WTC11 (cell line): ENCODE measurements around the gene ERBB4.

Experiments
- CREB1 ChIP-seq: sonication (generic); formaldehyde crosslinking; IDR thresholded peaks from 2 replicates; pipeline ENCODE4 v1.8.0; 2023; ENCODE audit warnings: mild to moderate bottlenecking, missing genetic modification reagents
- CTCF ChIP-seq: fragments of 200-600 bp; IDR thresholded peaks from 2 replicates; pipeline ENCODE4 v1.8.0; 2022; ENCODE audit warnings: antibody characterized with exemption
- FOXP4 ChIP-seq: sonication (generic); formaldehyde crosslinking; IDR thresholded peaks from 2 replicates; pipeline ENCODE4 v1.8.0; 2022; ENCODE audit warnings: mild to moderate bottlenecking, missing genetic modification reagents
- MXD4 ChIP-seq: fragments of 250-450 bp; sonication (Bioruptor Pico); IDR thresholded peaks from 2 replicates; pipeline ENCODE4 v1.8.0; 2021; ENCODE audit warnings: mild to moderate bottlenecking, moderate library complexity, borderline replicate concordance
- STAT6 ChIP-seq: sonication (generic); formaldehyde crosslinking; conservative IDR thresholded peaks from 2 replicates; pipeline ENCODE4 v1.8.1; 2023; ENCODE audit warnings: mild to moderate bottlenecking, low read depth, missing genetic modification reagents, moderate library complexity
- ZBTB21 ChIP-seq: sonication (generic); formaldehyde crosslinking; IDR thresholded peaks from 2 replicates; pipeline ENCODE4 v1.8.1; 2023; ENCODE audit warnings: mild to moderate bottlenecking, missing genetic modification reagents, borderline replicate concordance
- ZNF232 ChIP-seq: sonication (generic); formaldehyde crosslinking; IDR thresholded peaks from 2 replicates; pipeline ENCODE4 v1.8.0; 2022; ENCODE audit warnings: mild to moderate bottlenecking, missing genetic modification reagents
- TF ChIP-seq, protein P1 (sequence below): sonication (generic); formaldehyde crosslinking; IDR thresholded peaks from 2 replicates; pipeline ENCODE4 v1.8.0; 2023; ENCODE audit warnings: missing genetic modification reagents
- TF ChIP-seq, protein P2 (sequence below): sonication (generic); formaldehyde crosslinking; IDR thresholded peaks from 2 replicates; pipeline ENCODE4 v1.8.0; 2022; ENCODE audit warnings: mild to moderate bottlenecking, missing genetic modification reagents

DNA sequence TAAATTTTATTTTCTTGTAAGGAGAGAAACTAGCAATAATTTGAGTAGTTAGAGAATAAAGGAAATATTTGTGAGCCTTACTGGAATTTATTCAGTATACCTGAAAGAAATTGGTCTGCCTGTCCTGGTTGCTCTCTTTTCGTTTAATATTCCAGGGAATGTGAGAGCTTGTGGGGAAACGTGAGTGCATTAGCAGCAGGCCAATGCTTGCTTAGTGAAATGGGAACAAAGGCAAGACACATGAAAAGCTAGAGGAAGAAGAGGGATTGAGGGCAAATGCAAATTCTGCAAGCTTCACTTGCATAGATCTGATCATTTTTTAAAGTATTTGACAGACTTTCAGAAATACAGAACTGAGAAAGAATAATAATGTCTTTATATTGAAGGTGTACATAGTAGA, 111.0 kb downstream of the ERBB4 start:
- no peak for TF ChIP-seq CTCF
- no peak for TF ChIP-seq ZNF232 (CRISPR knock-in tag)
- no peak for TF ChIP-seq ZBTB21 (CRISPR knock-in tag)
- TF ChIP-seq, protein P1, sequence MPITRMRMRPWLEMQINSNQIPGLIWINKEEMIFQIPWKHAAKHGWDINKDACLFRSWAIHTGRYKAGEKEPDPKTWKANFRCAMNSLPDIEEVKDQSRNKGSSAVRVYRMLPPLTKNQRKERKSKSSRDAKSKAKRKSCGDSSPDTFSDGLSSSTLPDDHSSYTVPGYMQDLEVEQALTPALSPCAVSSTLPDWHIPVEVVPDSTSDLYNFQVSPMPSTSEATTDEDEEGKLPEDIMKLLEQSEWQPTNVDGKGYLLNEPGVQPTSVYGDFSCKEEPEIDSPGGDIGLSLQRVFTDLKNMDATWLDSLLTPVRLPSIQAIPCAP (CRISPR knock-in tag) = no peak
- TF ChIP-seq MXD4 (CRISPR knock-in tag) = no peak
- TF ChIP-seq, protein P2, sequence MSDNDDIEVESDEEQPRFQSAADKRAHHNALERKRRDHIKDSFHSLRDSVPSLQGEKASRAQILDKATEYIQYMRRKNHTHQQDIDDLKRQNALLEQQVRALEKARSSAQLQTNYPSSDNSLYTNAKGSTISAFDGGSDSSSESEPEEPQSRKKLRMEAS (CRISPR knock-in tag) = no peak
- no peak for TF ChIP-seq FOXP4 (CRISPR knock-in tag)
- no peak for TF ChIP-seq STAT6 (CRISPR knock-in tag)
- no peak for TF ChIP-seq CREB1
